GM19099 (cell line): ENCODE data around the gene PLEKHD1.

ENCODE experiments used
- POLR2A ChIP-seq: IDR thresholded peaks from 3 replicates; pipeline ENCODE4 v1.6.1; 2011; ENCODE audit warnings: low read depth; ENCODE audit not compliant: insufficient read length; ENCODE audit errors: extremely low read depth

PLEKHD1 gene

GRCh38 chr14:69484444-69485314, at the start of gene PLEKHD1:
Gene PLEKHD1, plus strand, starts transcription at chr14:69484728. Its CDS starts 238 bp downstream, at chr14:69484966.
- no peak for TF ChIP-seq POLR2A

- no peak for TF ChIP-seq POLR2A
Observed at GRCh38 chr14:69439521-69440270, 44.8 kb upstream of the PLEKHD1 start.

- peak; percentile 35 for TF ChIP-seq POLR2A
Observed at GRCh38 chr14:69441948-69442347, 42.6 kb upstream of the PLEKHD1 start.

GRCh38 chr14:69443296-69443805, 41.2 kb upstream of the PLEKHD1 start:
- no peak for TF ChIP-seq POLR2A

- TF ChIP-seq POLR2A: no peak
Observed at GRCh38 chr14:69449216-69449615, 35.3 kb upstream of the PLEKHD1 start.

GRCh38 chr14:69451941-69452340, 32.6 kb upstream of the PLEKHD1 start:
- TF ChIP-seq POLR2A: no peak

GRCh38 chr14:69458350-69458749, 26.2 kb upstream of the PLEKHD1 start:
- no peak for TF ChIP-seq POLR2A

GRCh38 chr14:69459122-69459521, 25.4 kb upstream of the PLEKHD1 start:
- TF ChIP-seq POLR2A: no peak

- no peak for TF ChIP-seq POLR2A
Observed at GRCh38 chr14:69460093-69460701, 24.3 kb upstream of the PLEKHD1 start.

- no peak for TF ChIP-seq POLR2A
Observed at GRCh38 chr14:69464379-69464778, 20.1 kb upstream of the PLEKHD1 start.

- TF ChIP-seq POLR2A: no peak
Observed at GRCh38 chr14:69464829-69465228, 19.7 kb upstream of the PLEKHD1 start.

- TF ChIP-seq POLR2A: no peak
Observed at GRCh38 chr14:69468949-69469348, 15.6 kb upstream of the PLEKHD1 start.

- no peak for TF ChIP-seq POLR2A
Observed at GRCh38 chr14:69471436-69471835, 13.1 kb upstream of the PLEKHD1 start.

GRCh38 chr14:69471916-69472315, 12.6 kb upstream of the PLEKHD1 start:
- no peak for TF ChIP-seq POLR2A

GRCh38 chr14:69473260-69473659, 11.3 kb upstream of the PLEKHD1 start:
- TF ChIP-seq POLR2A: no peak
